NCI-H187 treated with DMSO at 0.1 percent for 48 hours (cell line): ENCODE measurements around the gene EPHB3.

Experiments used
- DNase-seq: peaks from one replicate; lab custom pipeline; 2025; lab: John Stamatoyannopoulos, UW

Gene EPHB3

GRCh38 chr3:184626923-184627322 is 65.3 kb downstream of the EPHB3 start:
- DNase-seq: no peak

GRCh38 chr3:184629555-184630160 is 68.1 kb downstream of the EPHB3 start:
- no peak for DNase-seq

- no peak for DNase-seq
These were observed 69.4 kb downstream of the EPHB3 start for GRCh38 chr3:184630861-184631471.

GRCh38 chr3:184631472-184631861 is 69.9 kb downstream of the EPHB3 start:
- DNase-seq: no peak
